Psoas muscle (tissue), 8 donors: ENCODE measurements around the gene SMAD1. TPM values are rescaled to one million over a fixed set of nuclear protein-coding genes. Genes with fewer than 3 reads are reported as not detected.

Source experiments
- ATAC-seq, 4 donors: fragments of 200-7000 bp; cut with Tn5 transposase; one replicate each; pipeline ENCODE4 v1.9.1; 2020; ENCODE audit warnings: moderate library complexity in 3 of 4, mild to moderate bottlenecking in 2 of 4
- DNase-seq, 2 donors: peaks; one replicate each; pipeline ENCODE4 v3.0.0-alpha.2; 2020
- H3K27ac ChIP-seq: fragments of 200-600 bp; one replicate; pipeline ENCODE4 v1.8.0; 2022
- H3K27me3 ChIP-seq, 3 donors: fragments of 200-600 bp in 1 of 3; one replicate each; pipeline versions ENCODE4 v1.6.1 to v1.8.0; 2013 to 2022; ENCODE audit warnings: low read length in 2 of 3, mild to moderate bottlenecking in 2 of 3, moderate library complexity in 1 of 3; ENCODE audit not compliant: insufficient read depth in 3 of 3
- H3K36me3 ChIP-seq, 2 donors: fragments of 200-600 bp in 1 of 2; one replicate each; pipeline versions ENCODE4 v1.6.1 to v1.8.0; 2013 to 2022; ENCODE audit warnings: low read depth in 1 of 2, mild to moderate bottlenecking in 1 of 2, moderate library complexity in 1 of 2; ENCODE audit not compliant: insufficient read depth in 1 of 2
- H3K4me1 ChIP-seq: fragments of 200-600 bp; one replicate; pipeline ENCODE4 v1.8.0; 2022
- H3K4me3 ChIP-seq: fragments of 200-600 bp; one replicate; pipeline ENCODE4 v1.8.0; 2022; ENCODE audit warnings: mild to moderate bottlenecking
- H3K9me3 ChIP-seq: fragments of 200-600 bp; one replicate; pipeline ENCODE4 v1.8.0; 2022
- CTCF ChIP-seq: fragments of 200-600 bp; IDR thresholded peaks from one replicate; pipeline ENCODE4 v1.8.0; 2022; ENCODE audit warnings: antibody characterized with exemption
- WGBS, 3 donors: extraction: QIAGEN DNeasy Blood & Tissue Kit; methylation state at CpG; one replicate each; pipeline versions ENCODE4 v1.1.6 to v1.1.7; 2013; 5-methylcytosine and 5-hydroxymethylcytosine counted together
- intact Hi-C, 2 donors: fragments of 100-400 bp; cut with DNase I; formaldehyde crosslinking; loops; one replicate each; pipeline versions ENCODE4 v1.11.0 to v1.14.2; 2022
- polyA plus RNA-seq, 3 donors: library from polyadenylated mRNA; stranded (reverse); fragments of 200-250 nt; gene quantifications; one replicate each; pipeline ENCODE4 v1.2.3, GENCODE V29; 2013
- total RNA-seq, 4 donors: library from RNA; stranded (reverse); fragmentation: NEBNext Ultra II Directional in 2 of 4; extraction: Animal tissue kit (Norgen Biotek cat#: 25700) in 2 of 4; gene quantifications; one replicate each; pipeline versions ENCODE4 v1.2.1 to v1.2.4, GENCODE V29; 2021 to 2023
- donor health status: healthy with polysubstance abuse.
- donor health status: DM: no; HTN: no; CAD: no; lungs with moderate emphysema.
- donor health status: Bipolar disorder and iron deficiency.
- donor health status: healthy.
- donor health status: DM: yes; HTN: yes; CAD: no.
- donor health status: DM: no; HTN: no; CAD: no.
- donor health status: DM: no; HTN: no; CAD: no.
- donor health status: DM: yes; HTN: yes; CAD: no.

SMAD1 gene
- total and polyA plus RNA-seq, 7 donors: 5.0 to 30.6 (median 17.2) TPM

GRCh38 chr4:145523117-145523516 lies 41.5 kb downstream of the SMAD1 start:
- intact Hi-C loops: no loop called here
- peak in 2 of 4 donors; percentile 41 to 55 for ATAC-seq
- Histone ChIP-seq H3K9me3 (no peaks in the 10 kb centered on the region), H3K27me3 (no peaks in the 10 kb centered on the region), H3K4me1 (peaks cover 20% of the 10 kb centered on the region), H3K4me3 (no peak overlapping the region), H3K36me3 (no peaks in the 10 kb centered on the region), H3K27ac (no peak overlapping the region)
- no peak for DNase-seq
- TF ChIP-seq CTCF: no peak
- 76 to 86% (median 78%) methylated on average over 2 of the region's 2 CpGs for WGBS, 3 donors

GRCh38 chr4:145524552-145524951 lies 42.9 kb downstream of the SMAD1 start:
- DNase-seq (no peak), ATAC-seq (no peak)
- Histone ChIP-seq H3K36me3 (no peaks in the 10 kb centered on the region), H3K4me3 (no peak overlapping the region), H3K4me1 (peaks cover 28% of the 10 kb centered on the region), H3K27me3 (no peaks in the 10 kb centered on the region), H3K27ac (peak overlapping the region; percentile 21), H3K9me3 (no peaks in the 10 kb centered on the region)
- TF ChIP-seq CTCF: no peak
- intact Hi-C loops: no loop called here
- 27 to 32% (median 29%) methylated on average over 2 of the region's 2 CpGs for WGBS, 3 donors

GRCh38 chr4:145525291-145525740 lies 43.7 kb downstream of the SMAD1 start:
- Histone ChIP-seq H3K36me3 (no peaks in the 10 kb centered on the region), H3K27ac (peak overlapping the region; percentile 21), H3K9me3 (no peaks in the 10 kb centered on the region), H3K4me3 (no peak overlapping the region), H3K27me3 (no peaks in the 10 kb centered on the region), H3K4me1 (peaks cover 28% of the 10 kb centered on the region)
- no peak for TF ChIP-seq CTCF
- intact Hi-C loops: loop anchor here in 1 of 2 donors (5.0 kb wide), 1 partner anchor 43 kb away; the partner anchor contains the start of gene SMAD1
- no peak for ATAC-seq
- DNase-seq: no peak
- WGBS, 3 donors: 42 to 53% (median 43%) methylated on average over 1 of the region's 1 CpG

- no peaks in the 10 kb centered on the region for H3K9me3 ChIP-seq
Measured at GRCh38 chr4:145527773-145528172, 46.1 kb downstream of the SMAD1 start.

More at GRCh38 chr4:145527773-145528172, 46.1 kb downstream of the SMAD1 start:
- no peak overlapping the region for H3K27ac ChIP-seq
- no peak overlapping the region for H3K4me3 ChIP-seq
- no peak for DNase-seq
- no peaks in the 10 kb centered on the region for H3K27me3 ChIP-seq
- peaks cover 50% of the 10 kb centered on the region for H3K4me1 ChIP-seq
- 94 to 96% (median 95%) methylated on average over 10 of the region's 10 CpGs for WGBS, 3 donors
- no peak for TF ChIP-seq CTCF
- no peaks in the 10 kb centered on the region for H3K36me3 ChIP-seq
- intact Hi-C loops: loop anchor here in 1 of 2 donors (5.0 kb wide), 1 partner anchor 45 kb away; the partner anchor contains the start of gene SMAD1
- no peak for ATAC-seq
